Natural killer cell (primary cell): ENCODE results near the gene SCYL1. TPM values are rescaled to one million over a fixed set of nuclear protein-coding genes. Genes with fewer than 3 reads are reported as not detected.

ENCODE experiments used
- ATAC-seq, 3 donors: fragments of 150-1000 bp in 2 of 3; fragments of 200-7000 bp in 1 of 3; cut with Tn5 transposase; 1 replicate in 1 of 3; 2 replicates in 2 of 3; pipeline ENCODE4 v1.10.0; 2021; ENCODE audit warnings: mild to moderate bottlenecking in 2 of 3, moderate library complexity in 2 of 3
- DNase-seq, 2 donors: peaks; one replicate each; pipeline versions ENCODE4 v3.0.0 to v3.0.0-alpha.2; 2013 to 2021; ENCODE audit warnings: mixed read lengths in 1 of 2
- H3K27ac ChIP-seq: one replicate; pipeline ENCODE4 v1.5.1; 2013; ENCODE audit warnings: mild to moderate bottlenecking, low read length
- H3K27me3 ChIP-seq: one replicate; pipeline ENCODE4 v1.6.1; 2013; ENCODE audit warnings: low read length; ENCODE audit not compliant: control insufficient read depth, insufficient read depth
- H3K36me3 ChIP-seq: one replicate; pipeline ENCODE4 v1.6.1; 2013; ENCODE audit warnings: low read length; ENCODE audit not compliant: control insufficient read depth, insufficient read depth
- H3K4me1 ChIP-seq: one replicate; pipeline ENCODE4 v1.6.1; 2013; ENCODE audit warnings: low read length; ENCODE audit not compliant: control insufficient read depth, insufficient read depth
- H3K4me3 ChIP-seq: one replicate; pipeline ENCODE4 v1.5.1; 2013; ENCODE audit warnings: low read length
- H3K9me3 ChIP-seq: one replicate; pipeline ENCODE4 v1.6.1; 2013; ENCODE audit warnings: low read length; ENCODE audit not compliant: control insufficient read depth, insufficient read depth
- H3K27ac Mint-ChIP-seq, 2 donors: one replicate each; pipeline ENCODE4 v1.8.0; 2022; ENCODE audit warnings: mild to moderate bottlenecking in 2 of 2, mixed read lengths in 2 of 2, moderate library complexity in 1 of 2
- H3K27me3 Mint-ChIP-seq, 2 donors: one replicate each; pipeline ENCODE4 v1.8.0; 2022; ENCODE audit warnings: low read depth in 2 of 2, mixed read lengths in 2 of 2
- H3K36me3 Mint-ChIP-seq: one replicate; pipeline ENCODE4 v1.8.0; 2022; ENCODE audit warnings: mixed read lengths
- H3K4me1 Mint-ChIP-seq, 2 donors: one replicate each; pipeline ENCODE4 v1.8.0; 2022; ENCODE audit warnings: mixed read lengths in 2 of 2
- H3K4me3 Mint-ChIP-seq: one replicate; pipeline ENCODE4 v1.8.0; 2022; ENCODE audit warnings: mild to moderate bottlenecking, moderate library complexity, mixed read lengths
- H3K9me3 Mint-ChIP-seq, 2 donors: one replicate each; pipeline ENCODE4 v1.8.0; 2022; ENCODE audit warnings: mixed read lengths in 2 of 2
- CTCF ChIP-seq: fragments of 200-600 bp; IDR thresholded peaks from one replicate; pipeline ENCODE4 v1.8.0; 2022; ENCODE audit warnings: antibody characterized with exemption
- WGBS: methylation state at CpG from one replicate; pipeline ENCODE4 v1.1.7; 2013; ENCODE audit warnings: missing lambda C conversion rate; ENCODE audit not compliant: insufficient coverage; 5-methylcytosine and 5-hydroxymethylcytosine counted together
- intact Hi-C: fragments of 100-400 bp; cut with micrococcal nuclease; formaldehyde crosslinking; loops from one replicate; pipeline ENCODE4 v1.14.2; 2022
- total RNA-seq, 4 donors: library from RNA; stranded (reverse); fragments of 120-200 nt in 1 of 4; gene quantifications; one replicate each; pipeline versions ENCODE4 v1.2.3 to v1.2.4, GENCODE V29; 2013 to 2022

SCYL1 gene
- total RNA-seq, 3 donors from 2014 or later (not counting 1 experiment from before 2014, with no cell fraction given), result 61.7 to 79.9 (median 71.3) TPM

GRCh38 chr11:65583589-65583988 lies 58.7 kb downstream of the SCYL1 start:
- Mint-ChIP-seq H3K36me3 (no peaks in the 10 kb centered on the region), H3K27ac (peak overlapping the region; percentile 74 to 81), H3K9me3 (no peaks in the 10 kb centered on the region), H3K4me1 (peaks cover 27 to 56% of the 10 kb centered on the region in 2 donors), H3K27me3 (no peaks in the 10 kb centered on the region), H3K4me3 (no peak overlapping the region)
- no peak for TF ChIP-seq CTCF
- H3K27ac ChIP-seq, result no peak overlapping the region
- WGBS, result 93% methylated on average over 7 of the region's 10 CpGs
- intact Hi-C loops, result loop anchor here (10.0 kb wide), 1 partner anchor 219 kb away; no protein-coding TSS in a partner anchor
- no peaks in the 10 kb centered on the region for H3K27me3 ChIP-seq
- ATAC-seq, result no peak
- H3K4me1 ChIP-seq, result peaks cover 27% of the 10 kb centered on the region
- H3K9me3 ChIP-seq, result no peaks in the 10 kb centered on the region
- H3K4me3 ChIP-seq, result no peak overlapping the region
- peaks cover 52% of the 10 kb centered on the region for H3K36me3 ChIP-seq
- DNase-seq, result no peak

- intact Hi-C loops, result loop anchor here (10.0 kb wide), 1 partner anchor 219 kb away; no protein-coding TSS in a partner anchor
- Histone ChIP-seq H3K4me3 (no peak overlapping the region), H3K27me3 (no peaks in the 10 kb centered on the region), H3K36me3 (peaks cover 52% of the 10 kb centered on the region), H3K27ac (no peak overlapping the region), H3K9me3 (no peaks in the 10 kb centered on the region), H3K4me1 (peaks cover 32% of the 10 kb centered on the region)
- Mint-ChIP-seq H3K27ac (peak overlapping the region in 1 of 2 donors; percentile 74), H3K36me3 (no peaks in the 10 kb centered on the region), H3K9me3 (no peaks in the 10 kb centered on the region), H3K4me3 (no peak overlapping the region), H3K27me3 (no peaks in the 10 kb centered on the region), H3K4me1 (peaks cover 29 to 56% of the 10 kb centered on the region in 2 donors)
- DNase-seq (no peak), ATAC-seq (no peak)
- 57% methylated on average over 8 of the region's 8 CpGs for WGBS
- no peak for TF ChIP-seq CTCF
Observed at GRCh38 chr11:65584106-65584505, 59.2 kb downstream of the SCYL1 start.

- Mint-ChIP-seq H3K9me3 (no peaks in the 10 kb centered on the region), H3K4me3 (no peak overlapping the region), H3K27ac (no peak overlapping the region), H3K4me1 (peaks cover 29 to 55% of the 10 kb centered on the region in 2 donors), H3K36me3 (no peaks in the 10 kb centered on the region), H3K27me3 (no peaks in the 10 kb centered on the region)
- intact Hi-C loops, result loop anchor here (10.0 kb wide), 1 partner anchor 220 kb away; no protein-coding TSS in a partner anchor
- ATAC-seq (no peak), DNase-seq (no peak)
- no peak overlapping the region for H3K4me3 ChIP-seq
- H3K9me3 ChIP-seq, result no peaks in the 10 kb centered on the region
- peaks cover 39% of the 10 kb centered on the region for H3K4me1 ChIP-seq
- WGBS, result 95% methylated on average over 46 of the region's 46 CpGs
- no peaks in the 10 kb centered on the region for H3K27me3 ChIP-seq
- no peak for TF ChIP-seq CTCF
- peaks cover 47% of the 10 kb centered on the region for H3K36me3 ChIP-seq
- no peak overlapping the region for H3K27ac ChIP-seq
Observed at GRCh38 chr11:65584723-65585171, 59.9 kb downstream of the SCYL1 start.
